Heart left ventricle (tissue), 13 donors: Measurements from ENCODE around the gene LRRC63.

Experiments used
- CTCF ChIP-seq, 12 donors: fragments of 200-600 bp; sonication (generic) in 4 of 12; IDR thresholded peaks; one replicate each; pipeline versions ENCODE4 v1.5.0 to v1.8.0; 2018 to 2022; ENCODE audit warnings: antibody characterized with exemption in 12 of 12, mild to moderate bottlenecking in 5 of 12
- POLR2A ChIP-seq, 2 donors: fragments of 450-650 bp; IDR thresholded peaks; one replicate each; pipeline ENCODE4 v1.6.1; 2017; ENCODE audit warnings: antibody characterized with exemption in 2 of 2, mild to moderate bottlenecking in 2 of 2, moderate library complexity in 2 of 2
- donor health status: ischemic (EF 13 %, LVEDD 7.1; RV severe dilation, severe dysfunction).
- donor health status: DM: no; HTN: yes; CAD: no.
- donor health status: DM: no; HTN: no; CAD: no.
- donor health status: ischemic (EF 25% LVEDD 6.9; RV normal size, moderate dysfunction).
- donor health status: ischemic (EF 25% LVEDD 5.7; RV mildly dilated, moderate dysfunction).
- donor health status: ischemic (EF 35%, LVEDD 5.7; RV mildly dilated, moderate dysfunction).
- donor health status: nonischemic (EF 11% LVEDD 7.7; RV severe dilation, severe dysfunction).
- donor health status: DM: yes; HTN: yes; CAD: no.
- donor health status: PGD.
- donor health status: ischemic (EF 29% LVEDD 5.4; RV normal size, mild dysfunction).
- donor health status: nonischemic (EF 23%, LVEDD 6.1; RV moderate dilation, normal function).

GRCh38 chr13:46185634-46186033, 26.1 kb upstream of the LRRC63 start:
- TF ChIP-seq CTCF (IDR thresholded peaks at IDR 0.05) = no peak
- no peak for TF ChIP-seq POLR2A (IDR thresholded peaks at IDR 0.05)
